HCT116 (cell line): ENCODE data around the gene SMARCD2. TPM values are rescaled to one million over a fixed set of nuclear protein-coding genes. Genes with fewer than 3 reads are reported as not detected.

Experiments
- ATAC-seq: fragments of 200-7000 bp; cut with Tn5 transposase; 2 replicates; pipeline ENCODE4 v1.9.1; 2020; ENCODE audit warnings: mild to moderate bottlenecking, moderate library complexity
- Bru-seq: library from RNA; stranded (reverse); fragments of 400-500 nt; gene quantifications from one replicate; lab custom pipeline; 2021; lab: Mats Ljungman, UMichigan
- BruChase-seq, 2 experiments: library from RNA; stranded (reverse); fragments of 400-500 nt; gene quantifications; one replicate each; lab custom pipeline; 2021; lab: Mats Ljungman, UMichigan
- BruUV-seq: library from RNA; stranded (reverse); fragments of 400-500 nt; replicated peaks from 2 replicates; lab custom pipeline; 2021; lab: Mats Ljungman, UMichigan
- CTCF ChIA-PET: fragments of 300-600 bp; sonication (Branson Sonifier 250); formaldehyde crosslinking; loops from one replicate; lab custom pipeline; 2021; ENCODE audit warnings: antibody characterized with exemption; lab: Charles Lee
- POLR2A ChIA-PET: fragments of 300-600, 350-600 bp; sonication (Branson Sonifier 250); formaldehyde crosslinking; loops from one replicate; lab custom pipeline; 2021; ENCODE audit warnings: antibody characterized with exemption; lab: Charles Lee
- RAD21 ChIA-PET, 2 experiments: fragments of 300-600 bp; sonication (Branson Sonifier 250); formaldehyde crosslinking; loops; one replicate each; lab custom pipeline; 2023; ENCODE audit warnings: low total read pairs in 2 of 2; ENCODE audit not compliant: uncharacterized antibody in 2 of 2, unreplicated experiment in 2 of 2, low non-redundant PET in 1 of 2; lab: Charles Lee
- DNase-seq: peaks from one replicate; pipeline ENCODE4 v3.0.0-alpha.2; 2010; ENCODE audit warnings: low read depth, low spot score
- H2AFZ ChIP-seq: fragments of 200-600 bp; shearing (Covaris generic), sonication (generic); 2 replicates; pipeline ENCODE4 v1.6.1; 2017; ENCODE audit warnings: low read depth, mixed run types, mixed read lengths, antibody characterized with exemption, low read length; ENCODE audit not compliant: poor library complexity, severe bottlenecking
- H3K27ac ChIP-seq: 2 replicates; pipeline ENCODE4 v1.5.1; 2012; ENCODE audit warnings: low read depth, low read length
- H3K27me3 ChIP-seq: fragments of 200-600 bp; sonication (generic); 2 replicates; pipeline ENCODE4 v1.6.1; 2016; ENCODE audit warnings: mixed run types, low read length, mixed read lengths; ENCODE audit not compliant: insufficient read depth
- H3K36me3 ChIP-seq, 2 experiments: fragments of 200-500 bp in 1 of 2; fragments of 200-600 bp in 1 of 2; sonication (Bioruptor generic) in 1 of 2; sonication (generic) in 1 of 2; 2 replicates each; pipeline versions ENCODE4 v1.5.1 to v1.6.1; 2014 to 2016; ENCODE audit warnings: low read length in 2 of 2, inconsistent platforms in 1 of 2, mixed read lengths in 1 of 2, mixed run types in 1 of 2; ENCODE audit not compliant: insufficient read depth in 2 of 2, control insufficient read depth in 1 of 2
- H3K4me1 ChIP-seq, 2 experiments: fragments of 200-600 bp in 1 of 2; sonication (generic) in 1 of 2; 2 replicates each; pipeline versions ENCODE4 v1.5.1 to v1.6.1; 2012 to 2017; ENCODE audit warnings: low read length in 2 of 2, inconsistent platforms in 1 of 2, mild to moderate bottlenecking in 1 of 2, mixed read lengths in 1 of 2, mixed run types in 1 of 2, moderate library complexity in 1 of 2; ENCODE audit not compliant: insufficient read depth in 2 of 2, control insufficient read depth in 1 of 2
- H3K4me2 ChIP-seq: fragments of 200-600 bp; sonication (generic); 2 replicates; pipeline ENCODE4 v1.6.1; 2017; ENCODE audit warnings: mixed run types, low read length, mixed read lengths
- H3K4me3 ChIP-seq, 2 experiments: fragments of 200-600 bp in 1 of 2; sonication (generic) in 1 of 2; replicated peaks in 1 of 2; 2 replicates each; pipeline ENCODE4 v1.5.1; 2011 to 2016; ENCODE audit warnings: low read length in 2 of 2, control low read depth in 1 of 2, low read depth in 1 of 2, mild to moderate bottlenecking in 1 of 2, mixed read lengths in 1 of 2, mixed run types in 1 of 2
- H3K79me2 ChIP-seq: fragments of 200-600 bp; sonication (generic); 2 replicates; pipeline ENCODE4 v1.6.1; 2017; ENCODE audit warnings: mild to moderate bottlenecking, mixed run types, low read length, moderate library complexity, mixed read lengths; ENCODE audit not compliant: insufficient read depth
- H3K9ac ChIP-seq: fragments of 200-600 bp; sonication (generic); 2 replicates; pipeline ENCODE4 v1.6.1; 2016; ENCODE audit warnings: low read length, mixed read lengths
- H3K9me2 ChIP-seq: fragments of 200-600 bp; sonication (generic), shearing (Covaris generic); 2 replicates; pipeline ENCODE4 v1.6.1; 2017; ENCODE audit warnings: mixed run types, mild to moderate bottlenecking, moderate library complexity; ENCODE audit not compliant: insufficient read depth
- H3K9me3 ChIP-seq, 2 experiments: fragments of 200-500 bp in 1 of 2; fragments of 200-600 bp in 1 of 2; sonication (Bioruptor generic) in 1 of 2; sonication (generic) in 1 of 2; 2 replicates each; pipeline ENCODE4 v1.6.1; 2014 to 2017; ENCODE audit warnings: low read length in 2 of 2, mixed read lengths in 2 of 2, inconsistent platforms in 1 of 2, low read depth in 1 of 2, mild to moderate bottlenecking in 1 of 2, mixed run types in 1 of 2, moderate library complexity in 1 of 2; ENCODE audit not compliant: control insufficient read depth in 1 of 2, insufficient read depth in 1 of 2
- H4K20me1 ChIP-seq: fragments of 200-600 bp; sonication (generic), shearing (Covaris generic); 2 replicates; pipeline ENCODE4 v1.6.1; 2017; ENCODE audit warnings: mixed run types, mild to moderate bottlenecking, moderate library complexity; ENCODE audit not compliant: insufficient read depth
- ATF3 ChIP-seq: IDR thresholded peaks from 2 replicates; pipeline ENCODE4 v1.6.1; 2012
- CBX3 ChIP-seq: IDR thresholded peaks from 2 replicates; pipeline ENCODE4 v1.6.1; 2012; ENCODE audit warnings: low read depth
- CEBPB ChIP-seq: IDR thresholded peaks from 2 replicates; pipeline ENCODE4 v1.6.1; 2012; ENCODE audit warnings: low read depth
- CTCF ChIP-seq, 3 experiments: fragments of 200-600 bp in 1 of 3; sonication (generic) in 1 of 3; IDR thresholded peaks in 2 of 3; conservative IDR thresholded peaks in 1 of 3; 2 replicates each; pipeline ENCODE4 v1.5.1; 2012 to 2017; ENCODE audit warnings: low read depth in 2 of 3, low read length in 2 of 3, antibody characterized with exemption in 1 of 3, borderline replicate concordance in 1 of 3, control low read depth in 1 of 3, mild to moderate bottlenecking in 1 of 3, mixed read lengths in 1 of 3, mixed run types in 1 of 3, moderate library complexity in 1 of 3; ENCODE audit not compliant: insufficient read depth in 1 of 3
- EGR1 ChIP-seq: IDR thresholded peaks from 2 replicates; pipeline ENCODE4 v1.6.1; 2012; ENCODE audit warnings: low read depth
- MAX ChIP-seq: IDR thresholded peaks from 2 replicates; pipeline ENCODE4 v1.6.1; 2012
- POLR2A ChIP-seq: IDR thresholded peaks from 2 replicates; pipeline ENCODE4 v1.7.0; 2011; ENCODE audit warnings: borderline replicate concordance; ENCODE audit not compliant: insufficient read depth, insufficient read length; ENCODE audit errors: extremely low read depth
- POLR2AphosphoS5 ChIP-seq: IDR thresholded peaks from 2 replicates; pipeline ENCODE4 v1.6.1; 2011; ENCODE audit warnings: mild to moderate bottlenecking, low read depth, low read length, moderate library complexity
- RAD21 ChIP-seq: IDR thresholded peaks from 2 replicates; pipeline ENCODE4 v1.6.1; 2012; ENCODE audit warnings: low read depth, mild to moderate bottlenecking
- REST ChIP-seq: IDR thresholded peaks from 2 replicates; pipeline ENCODE4 v1.6.1; 2012; ENCODE audit warnings: low read depth
- SIN3A ChIP-seq: IDR thresholded peaks from 2 replicates; pipeline ENCODE4 v1.6.1; 2012; ENCODE audit warnings: low read depth
- SRF ChIP-seq: IDR thresholded peaks from 2 replicates; pipeline ENCODE4 v1.6.1; 2012; ENCODE audit warnings: low read depth
- TCF7L2 ChIP-seq: IDR thresholded peaks from 2 replicates; pipeline ENCODE4 v1.7.0; 2011; ENCODE audit warnings: borderline replicate concordance, inconsistent platforms; ENCODE audit not compliant: insufficient read depth, insufficient read length; ENCODE audit errors: extremely low read depth
- ZBTB33 ChIP-seq: IDR thresholded peaks from 2 replicates; pipeline ENCODE4 v1.6.1; 2011; ENCODE audit warnings: mild to moderate bottlenecking, low read length, moderate library complexity; ENCODE audit not compliant: insufficient replicate concordance; ENCODE audit errors: extremely low read depth
- ZNF274 ChIP-seq: fragments of 200-500 bp; sonication (Bioruptor generic); IDR thresholded peaks from 2 replicates; pipeline ENCODE4 v1.6.1; 2014; ENCODE audit warnings: mild to moderate bottlenecking, low read depth, low read length, inconsistent platforms
- intact Hi-C: fragments of 100-400 bp; cut with micrococcal nuclease; formaldehyde crosslinking; loops from 2 replicates; pipeline ENCODE4 v1.10.0; 2022
- long read RNA-seq: library from polyadenylated mRNA; unstranded; transcript quantifications from one replicate; pipeline ENCODE4 v2.0.0, GENCODE V29; 2021; ENCODE audit not compliant: unreplicated experiment
- polyA plus RNA-seq: library from polyadenylated mRNA; unstranded; fragments of >200 nt; gene quantifications from 2 replicates; pipeline ENCODE4 v1.2.1, GENCODE V29; 2012; ENCODE audit warnings: missing spikeins
- total RNA-seq: library from RNA; stranded (reverse); gene quantifications from one replicate; pipeline ENCODE4 v1.2.1, GENCODE V29; 2021; ENCODE audit not compliant: unreplicated experiment

Gene SMARCD2
- total RNA-seq, result 168 TPM
- polyA plus RNA-seq, result 169 and 186 TPM in 2 replicates
- Bru-seq, nascent RNA, result percentile 73 among the genes with signal in this experiment
- percentile 91 among the genes with signal in this experiment for BruChase-seq, experiment 1, labeled RNA remaining after a 6-hour chase
- BruChase-seq, experiment 2, labeled RNA remaining after a 2-hour chase, result percentile 88 among the genes with signal in this experiment
- long read RNA-seq, transcript SMARCD2-203 (13 exons, 2,716 nt), result major isoform, 318 of 419 reads
- long read RNA-seq, partial matches to known transcripts, result 45 of 419 reads
- long read RNA-seq, other reads (novel, unspliced or antisense), result 55 of 419 reads

- ATAC-seq (peak; percentile 87), DNase-seq (peak; percentile 100)
- H3K4me2 ChIP-seq, result peak within 1 kb of the TSS; percentile 89
- intact Hi-C loops, result loop anchor here (2.0 to 5.0 kb wide), 2 partner anchors 70 to 220 kb away; partner anchors contain the start of genes CCDC47 and MAP3K3
- no TSS peak for BruUV-seq
- H3K9me2 ChIP-seq, result no peaks in the 10 kb centered on the region
- no peaks in the 10 kb centered on the region for H4K20me1 ChIP-seq
- peak within 1 kb of the TSS; percentile 92 to 95 for H3K4me3 ChIP-seq
- CTCF ChIA-PET, result interaction anchor here (0.7 to 1.5 kb wide), 4 partner anchors 11 to 23 kb away, joined by 3 to 10 read pairs (median 6); no protein-coding TSS in a partner anchor
- peaks cover 46% of the 10 kb centered on the region for H3K79me2 ChIP-seq
- peaks cover 40 to 46% of the 10 kb centered on the region in 2 experiments for H3K4me1 ChIP-seq
- H3K9me3 ChIP-seq, result no peaks in the 10 kb centered on the region
- RAD21 ChIA-PET, result no interaction called here
- H3K27ac ChIP-seq, result peak within 1 kb of the TSS; percentile 96
- H3K9ac ChIP-seq, result peak within 1 kb of the TSS; percentile 98
- POLR2A ChIA-PET, result interaction anchor here (0.6 to 1.8 kb wide), 6 partner anchors 16 to 663 kb away, joined by 3 to 13 read pairs (median 5); partner anchors contain the start of genes CCDC47, DDX42 and DDX5
- no peaks in the 10 kb centered on the region for H3K27me3 ChIP-seq
- no peaks in the 10 kb centered on the region; a peak in 1 of 4 replicates for H3K36me3 ChIP-seq
- peak within 1 kb of the TSS; percentile 47 for H2AFZ ChIP-seq
- TF ChIP-seq CEBPB (no peak), ATF3 (no peak), REST (no peak), ZNF274 (no peak), SRF (no peak), RAD21 (no peak), ZBTB33 (peak; percentile 59), POLR2AphosphoS5 (peak; percentile 59), MAX (no peak), CTCF (IDR thresholded peaks at IDR 0.05 in 2 of 3, conservative IDR thresholded peaks at IDR 0.05 in 1 of 3; ENCODE audit: borderline replicate concordance in 1 of 3, insufficient read depth in 1 of 3, low read depth in 2 of 3, low read length in 2 of 3) (no peak), SIN3A (no peak), EGR1 (no peak), POLR2A (no peak), TCF7L2 (peak; percentile 58), CBX3 (no peak)
These were observed at the start of gene SMARCD2 for GRCh38 chr17:63842540-63843386. TSS of gene SMARCD2 (minus strand) at chr17:63842685. CDS start at chr17:63842674, 11 bp downstream.
